Subcutaneous abdominal adipose tissue (tissue), 5 donors: Measurements from ENCODE around the gene TGFB1I1.

Experiments
- H3K27ac ChIP-seq: one replicate; pipeline ENCODE4 v1.7.0; 2013; ENCODE audit warnings: low read depth, mild to moderate bottlenecking, inconsistent platforms, low read length, moderate library complexity
- H3K27me3 ChIP-seq, 5 donors: one replicate each; pipeline ENCODE4 v1.7.0; 2013; ENCODE audit warnings: low read length in 5 of 5, inconsistent platforms in 1 of 5; ENCODE audit not compliant: control insufficient read depth in 5 of 5, insufficient read depth in 4 of 5
- H3K36me3 ChIP-seq, 5 donors: one replicate each; pipeline ENCODE4 v1.7.0; 2013; ENCODE audit warnings: low read length in 5 of 5; ENCODE audit not compliant: control insufficient read depth in 5 of 5, insufficient read depth in 5 of 5
- H3K4me1 ChIP-seq, 5 donors: one replicate each; pipeline ENCODE4 v1.7.0; 2013; ENCODE audit warnings: low read length in 5 of 5, mild to moderate bottlenecking in 3 of 5, moderate library complexity in 1 of 5; ENCODE audit not compliant: control insufficient read depth in 5 of 5, insufficient read depth in 5 of 5
- H3K4me3 ChIP-seq, 5 donors: one replicate each; pipeline ENCODE4 v1.7.0; 2013; ENCODE audit warnings: low read length in 5 of 5, low read depth in 1 of 5
- H3K9ac ChIP-seq, 5 donors: one replicate each; pipeline ENCODE4 v1.7.0; 2013; ENCODE audit warnings: low read length in 5 of 5, mild to moderate bottlenecking in 4 of 5, moderate library complexity in 3 of 5
- H3K9me3 ChIP-seq, 5 donors: one replicate each; pipeline ENCODE4 v1.7.0; 2013; ENCODE audit warnings: low read length in 5 of 5; ENCODE audit not compliant: control insufficient read depth in 5 of 5
- donor health status: healthy.
- donor health status: healthy.
- donor health status: healthy.
- donor health status: healthy.
- donor health status: healthy.

The TGFB1I1 gene

GRCh38 chr16:31451681-31452351 lies 20.1 kb upstream of the TGFB1I1 start:
- Histone ChIP-seq H3K9ac (no peak overlapping the region), H3K27me3 (no peaks in the 10 kb centered on the region), H3K4me1 (peaks cover 13 to 49% (median 37%) of the 10 kb centered on the region in 5 donors), H3K27ac (peak overlapping the region; percentile 50), H3K9me3 (no peaks in the 10 kb centered on the region), H3K36me3 (peaks cover 0 to 3% (median 0%) of the 10 kb centered on the region in 5 donors), H3K4me3 (no peak overlapping the region)

DNA sequence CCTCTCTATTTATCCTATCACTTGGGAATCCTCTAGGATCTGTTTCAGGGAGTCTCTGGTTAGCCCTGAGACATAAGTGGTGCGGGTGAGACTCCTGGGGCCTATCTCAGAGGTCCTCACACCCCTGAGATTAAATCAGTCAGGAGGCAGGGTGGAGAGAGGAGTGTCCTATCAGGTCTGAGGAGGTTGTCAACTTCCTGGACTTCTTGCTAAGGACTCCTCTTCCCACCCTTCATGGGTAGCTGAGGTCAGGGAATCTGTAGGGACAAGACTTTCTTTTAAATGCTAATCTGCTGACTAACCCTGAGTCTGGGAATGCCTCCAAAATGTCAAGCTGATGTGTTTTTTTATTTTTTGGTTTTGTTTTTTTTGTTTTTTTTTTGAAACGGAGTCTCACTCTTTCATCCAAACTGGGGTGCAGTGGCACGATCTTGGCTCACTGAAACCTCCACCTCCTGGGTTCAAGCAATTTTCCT lies 19.3 kb upstream of the TGFB1I1 start:
- H3K4me1 ChIP-seq, result peaks cover 16 to 58% (median 46%) of the 10 kb centered on the region in 5 donors
- H3K27ac ChIP-seq, result peak overlapping the region; percentile 67
- no peaks in the 10 kb centered on the region for H3K9me3 ChIP-seq
- H3K9ac ChIP-seq, result peak overlapping the region in 1 of 5 donors; percentile 19
- no peaks in the 10 kb centered on the region for H3K27me3 ChIP-seq
- H3K36me3 ChIP-seq, result peaks cover 0 to 3% (median 0%) of the 10 kb centered on the region in 5 donors
- H3K4me3 ChIP-seq, result no peak overlapping the region

DNA sequence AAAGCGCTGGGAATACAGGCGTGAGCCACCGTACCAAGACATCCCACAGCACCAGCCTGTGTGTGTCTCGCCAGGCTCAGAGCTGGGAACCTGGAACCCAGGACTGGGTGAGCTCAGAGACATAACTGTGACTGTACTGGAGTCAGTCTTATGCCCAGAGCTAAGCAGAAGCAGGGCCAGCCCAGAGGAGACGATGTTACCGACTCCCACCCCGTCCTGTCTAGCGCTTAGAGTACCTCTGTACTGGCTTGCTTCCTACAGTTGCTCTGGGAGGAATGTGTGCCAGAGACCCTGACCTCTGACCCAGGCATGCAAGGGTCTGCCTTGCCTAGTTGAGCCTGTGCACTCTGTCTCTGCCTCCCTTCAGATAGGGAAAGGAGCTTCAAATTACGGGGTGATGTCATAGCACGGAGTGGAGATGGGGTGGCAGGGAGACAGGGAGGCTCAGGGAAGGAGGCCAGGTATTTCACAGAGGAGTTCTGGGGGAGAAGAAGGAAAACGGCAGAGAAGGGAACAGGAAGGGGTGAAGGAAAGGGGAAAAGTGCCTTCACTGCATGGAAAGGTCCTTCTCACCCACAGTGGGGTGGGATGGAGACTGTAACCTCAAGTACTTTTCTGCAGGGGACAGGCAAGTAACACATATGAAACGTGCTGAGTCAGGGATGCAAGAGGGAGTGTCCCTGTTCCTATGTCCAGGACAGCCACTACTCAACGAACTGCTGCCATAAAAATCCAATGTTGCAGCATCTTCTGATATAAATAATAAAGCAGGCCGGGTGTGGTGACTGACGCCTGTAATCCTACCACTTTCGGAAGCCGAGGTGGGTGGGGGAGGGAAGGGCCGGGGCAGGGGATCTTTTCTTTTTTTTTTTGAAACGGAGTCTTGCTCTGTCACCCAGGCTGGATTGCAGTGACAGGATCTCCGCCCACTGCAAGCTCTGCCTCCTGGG lies 18.4 kb upstream of the TGFB1I1 start:
- H3K9me3 ChIP-seq, result no peaks in the 10 kb centered on the region
- H3K36me3 ChIP-seq, result peaks cover 0 to 3% (median 0%) of the 10 kb centered on the region in 5 donors
- peak overlapping the region in 4 of 5 donors; percentile 2 to 54 (median 38) for H3K4me3 ChIP-seq
- peaks cover 21 to 67% (median 54%) of the 10 kb centered on the region in 5 donors for H3K4me1 ChIP-seq
- H3K27ac ChIP-seq, result peak overlapping the region; percentile 67
- no peaks in the 10 kb centered on the region for H3K27me3 ChIP-seq
- H3K9ac ChIP-seq, result peak overlapping the region in 2 of 5 donors; percentile 38 to 49

GRCh38 chr16:31455601-31456314 lies 16.2 kb upstream of the TGFB1I1 start:
- H3K27me3 ChIP-seq, result no peaks in the 10 kb centered on the region
- peaks cover 24 to 76% (median 63%) of the 10 kb centered on the region in 5 donors for H3K4me1 ChIP-seq
- peaks cover 0 to 3% (median 0%) of the 10 kb centered on the region in 5 donors for H3K36me3 ChIP-seq
- no peak overlapping the region for H3K27ac ChIP-seq
- H3K9me3 ChIP-seq, result no peaks in the 10 kb centered on the region
- no peak overlapping the region for H3K9ac ChIP-seq
- peak overlapping the region in 1 of 5 donors; percentile 12 for H3K4me3 ChIP-seq

GRCh38 chr16:31456988-31457360 lies 15.0 kb upstream of the TGFB1I1 start:
- H3K4me3 ChIP-seq, result peak overlapping the region in 1 of 5 donors; percentile 3
- H3K9me3 ChIP-seq, result no peaks in the 10 kb centered on the region
- peaks cover 24 to 73% (median 61%) of the 10 kb centered on the region in 5 donors for H3K4me1 ChIP-seq
- H3K9ac ChIP-seq, result peak overlapping the region in 2 of 5 donors; percentile 39 to 59
- no peak overlapping the region for H3K27ac ChIP-seq
- no peaks in the 10 kb centered on the region for H3K27me3 ChIP-seq
- H3K36me3 ChIP-seq, result peaks cover 0 to 7% (median 3%) of the 10 kb centered on the region in 5 donors

GRCh38 chr16:31458073-31458843 lies 13.7 kb upstream of the TGFB1I1 start:
- H3K36me3 ChIP-seq, result peaks cover 0 to 19% (median 13%) of the 10 kb centered on the region in 5 donors
- peak overlapping the region; percentile 63 to 96 (median 88) for H3K4me3 ChIP-seq
- peaks cover 18 to 61% (median 50%) of the 10 kb centered on the region in 5 donors for H3K4me1 ChIP-seq
- H3K27me3 ChIP-seq, result no peaks in the 10 kb centered on the region
- peak overlapping the region; percentile 73 to 96 (median 95) for H3K9ac ChIP-seq
- peak overlapping the region; percentile 98 for H3K27ac ChIP-seq
- no peaks in the 10 kb centered on the region for H3K9me3 ChIP-seq

DNA sequence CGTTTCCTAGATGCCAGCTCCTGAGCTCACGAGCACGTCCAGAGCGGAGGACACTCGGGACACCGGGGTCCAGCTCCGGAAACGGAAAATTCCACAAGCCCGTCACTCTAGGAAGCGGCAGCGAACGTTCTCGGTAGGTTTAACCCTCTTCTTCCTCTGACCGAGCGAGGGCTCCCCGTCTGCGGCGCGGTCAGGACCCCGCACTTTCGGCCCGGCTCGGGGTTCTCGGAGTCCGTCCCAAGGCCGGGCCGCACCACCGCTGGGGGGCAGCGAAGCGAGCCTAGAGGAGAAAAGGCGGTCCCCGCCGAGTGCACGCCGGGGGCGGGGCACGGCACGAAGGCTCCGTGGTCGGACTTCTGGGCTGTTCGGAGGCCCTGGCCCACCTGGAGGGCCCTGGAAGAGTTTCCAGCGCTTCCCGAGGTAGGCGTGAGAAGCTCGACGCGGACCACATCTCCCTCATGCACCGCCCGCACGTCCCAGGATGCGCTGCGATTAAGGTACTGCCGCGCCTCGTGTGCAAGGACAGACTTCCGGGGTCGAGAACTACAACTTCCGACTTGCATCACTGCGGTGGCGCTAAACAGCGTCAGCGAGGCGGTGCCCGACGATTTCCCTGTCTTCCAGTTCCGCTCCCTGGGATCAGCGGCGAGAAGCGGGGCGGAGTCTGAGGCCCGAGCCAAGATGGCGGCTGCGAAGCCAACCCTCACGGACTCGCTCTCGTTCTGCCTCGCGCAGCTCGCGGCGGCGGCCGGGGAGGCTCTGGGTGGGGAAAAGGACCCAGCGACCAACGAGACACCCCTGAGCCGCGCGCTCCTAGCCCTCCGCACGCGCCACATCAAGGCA lies 12.9 kb upstream of the TGFB1I1 start, which contains the start of gene ARMC5:
ARMC5 (plus strand) TSS at position 658 of the 843 bp plus-strand sequence; CDS start at position 682, 24 bp downstream.
- Histone ChIP-seq H3K27ac (peak within 1 kb of the TSS; percentile 98), H3K9me3 (no peaks in the 10 kb centered on the region), H3K4me1 (peaks cover 13 to 56% (median 44%) of the 10 kb centered on the region in 5 donors), H3K36me3 (peaks cover 0 to 27% (median 21%) of the 10 kb centered on the region in 5 donors), H3K4me3 (peak within 1 kb of the TSS; percentile 63 to 96 (median 88)), H3K27me3 (no peaks in the 10 kb centered on the region), H3K9ac (peak within 1 kb of the TSS; percentile 73 to 96 (median 95))

DNA sequence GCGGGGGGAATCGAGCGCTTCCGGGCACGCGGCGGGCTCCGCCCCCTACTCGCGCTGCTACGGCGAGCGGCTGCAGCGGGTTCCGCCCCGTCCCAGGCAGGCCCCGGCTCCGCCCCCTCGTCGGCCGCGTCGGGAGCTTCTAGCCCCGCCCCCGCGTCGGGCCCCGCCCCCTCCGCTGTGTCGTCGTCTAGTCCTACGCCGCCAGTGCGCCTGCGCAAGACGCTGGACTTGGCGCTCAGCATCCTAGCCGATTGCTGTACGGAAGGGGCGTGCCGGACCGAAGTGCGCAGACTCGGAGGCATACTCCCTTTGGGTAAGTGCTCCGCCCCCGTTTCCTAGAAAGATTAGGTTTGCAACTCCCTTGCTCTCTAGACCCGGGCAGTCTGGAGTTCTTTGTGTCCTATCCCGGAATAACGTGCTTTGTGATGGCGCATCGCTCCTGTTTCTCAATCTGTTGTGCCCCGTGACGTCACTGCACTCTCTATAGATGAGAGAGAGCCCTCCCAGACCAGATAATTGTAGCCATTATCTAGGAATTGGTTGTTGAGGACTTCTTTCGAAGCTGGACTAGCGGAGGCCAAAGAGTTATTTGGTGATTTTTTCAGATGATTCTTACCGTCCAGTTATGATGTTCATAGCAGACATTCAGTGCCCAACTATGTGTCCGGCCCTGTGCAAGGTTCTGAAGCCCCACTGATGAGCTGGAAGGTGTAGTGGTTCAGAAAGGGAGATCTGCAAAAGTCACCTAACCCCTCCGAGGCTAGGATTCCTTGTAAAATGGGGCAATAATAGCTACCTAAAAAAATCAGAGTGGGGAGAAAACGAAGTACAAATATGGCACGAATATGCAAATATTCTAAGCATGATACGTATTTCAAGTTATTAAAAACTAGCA lies 12.0 kb upstream of the TGFB1I1 start:
- peaks cover 0 to 34% (median 29%) of the 10 kb centered on the region in 5 donors for H3K36me3 ChIP-seq
- peak overlapping the region; percentile 63 to 92 (median 88) for H3K4me3 ChIP-seq
- H3K9me3 ChIP-seq, result no peaks in the 10 kb centered on the region
- peak overlapping the region; percentile 63 to 96 (median 95) for H3K9ac ChIP-seq
- no peaks in the 10 kb centered on the region for H3K27me3 ChIP-seq
- peaks cover 13 to 49% (median 43%) of the 10 kb centered on the region in 5 donors for H3K4me1 ChIP-seq
- peak overlapping the region; percentile 98 for H3K27ac ChIP-seq
